Mucosa of rectum (tissue), 2 donors: ENCODE data around the gene TBCE.
A peak's percentile ranks its signal among the peaks of the same experiment; 100 is the strongest.

Experiments
- H3K27ac ChIP-seq, 2 donors: one replicate each; pipeline ENCODE4 v1.7.0; 2013; ENCODE audit warnings: inconsistent platforms in 2 of 2, low read depth in 2 of 2, low read length in 2 of 2
- H3K27me3 ChIP-seq, 2 donors: one replicate each; pipeline ENCODE4 v1.7.0; 2013; ENCODE audit warnings: low read length in 2 of 2; ENCODE audit not compliant: control insufficient read depth in 2 of 2, insufficient read depth in 2 of 2
- H3K36me3 ChIP-seq, 2 donors: one replicate each; pipeline ENCODE4 v1.7.0; 2013; ENCODE audit warnings: low read length in 2 of 2; ENCODE audit not compliant: control insufficient read depth in 2 of 2, insufficient read depth in 2 of 2
- H3K4me1 ChIP-seq, 2 donors: one replicate each; pipeline ENCODE4 v1.7.0; 2013; ENCODE audit warnings: low read length in 2 of 2, mild to moderate bottlenecking in 1 of 2; ENCODE audit not compliant: control insufficient read depth in 2 of 2, insufficient read depth in 2 of 2
- H3K4me3 ChIP-seq, 2 donors: one replicate each; pipeline ENCODE4 v1.7.0; 2013; ENCODE audit warnings: low read length in 2 of 2
- H3K9ac ChIP-seq, 2 donors: one replicate each; pipeline ENCODE4 v1.7.0; 2013; ENCODE audit warnings: low read length in 2 of 2, low read depth in 1 of 2, mild to moderate bottlenecking in 1 of 2
- H3K9me3 ChIP-seq, 2 donors: one replicate each; pipeline ENCODE4 v1.7.0; 2013; ENCODE audit warnings: low read length in 2 of 2; ENCODE audit not compliant: control insufficient read depth in 2 of 2
- donor health status: healthy.
- donor health status: Normal muscosa, but diverticular disease.

Gene TBCE

GRCh38 chr1:235408503-235408960 lies 41.3 kb downstream of the TBCE start:
- Histone ChIP-seq H3K36me3 (peaks cover 0 to under 1% of the 10 kb centered on the region in 2 donors), H3K27me3 (no peaks in the 10 kb centered on the region), H3K9me3 (no peaks in the 10 kb centered on the region), H3K27ac (no peak overlapping the region), H3K9ac (no peak overlapping the region), H3K4me1 (peaks cover 0 to 4% of the 10 kb centered on the region in 2 donors), H3K4me3 (no peak overlapping the region)

- Histone ChIP-seq H3K9me3 (no peaks in the 10 kb centered on the region), H3K9ac (no peak overlapping the region), H3K4me3 (no peak overlapping the region), H3K27ac (no peak overlapping the region), H3K36me3 (no peaks in the 10 kb centered on the region), H3K27me3 (no peaks in the 10 kb centered on the region), H3K4me1 (peaks cover 0 to 4% of the 10 kb centered on the region in 2 donors)
These were observed 42.0 kb downstream of the TBCE start for GRCh38 chr1:235409042-235409820.

GRCh38 chr1:235410467-235410866 lies 43.2 kb downstream of the TBCE start:
- H3K27ac ChIP-seq, result no peak overlapping the region

GRCh38 chr1:235411489-235412486 lies 44.6 kb downstream of the TBCE start:
- Histone ChIP-seq H3K27me3 (no peaks in the 10 kb centered on the region), H3K27ac (peak overlapping the region in 1 of 2 donors; percentile 1), H3K4me3 (no peak overlapping the region), H3K9me3 (no peaks in the 10 kb centered on the region), H3K36me3 (peaks cover 0 to 2% of the 10 kb centered on the region in 2 donors), H3K9ac (no peak overlapping the region), H3K4me1 (peaks cover 0 to 4% of the 10 kb centered on the region in 2 donors)

More at GRCh38 chr1:235410467-235410866, 43.2 kb downstream of the TBCE start:
- Histone ChIP-seq H3K9me3 (no peaks in the 10 kb centered on the region), H3K36me3 (peaks cover 0 to 2% of the 10 kb centered on the region in 2 donors), H3K4me3 (no peak overlapping the region), H3K4me1 (peaks cover 0 to 4% of the 10 kb centered on the region in 2 donors), H3K9ac (no peak overlapping the region), H3K27me3 (no peaks in the 10 kb centered on the region)

GRCh38 chr1:235415008-235415904 lies 48.0 kb downstream of the TBCE start:
- Histone ChIP-seq H3K9me3 (no peaks in the 10 kb centered on the region), H3K4me3 (no peak overlapping the region), H3K27me3 (no peaks in the 10 kb centered on the region), H3K36me3 (peaks cover 2 to 9% of the 10 kb centered on the region in 2 donors), H3K9ac (no peak overlapping the region), H3K4me1 (no peaks in the 10 kb centered on the region), H3K27ac (no peak overlapping the region)

- Histone ChIP-seq H3K36me3 (peaks cover 2 to 9% of the 10 kb centered on the region in 2 donors), H3K4me3 (no peak overlapping the region), H3K27me3 (no peaks in the 10 kb centered on the region), H3K9me3 (no peaks in the 10 kb centered on the region), H3K9ac (no peak overlapping the region), H3K4me1 (no peaks in the 10 kb centered on the region), H3K27ac (no peak overlapping the region)
These were observed 49.4 kb downstream of the TBCE start for GRCh38 chr1:235416662-235417049.

GRCh38 chr1:235417086-235417697 lies 50.0 kb downstream of the TBCE start:
- Histone ChIP-seq H3K9me3 (no peaks in the 10 kb centered on the region), H3K36me3 (peaks cover 2 to 11% of the 10 kb centered on the region in 2 donors), H3K27me3 (no peaks in the 10 kb centered on the region), H3K27ac (no peak overlapping the region), H3K9ac (no peak overlapping the region), H3K4me1 (no peaks in the 10 kb centered on the region), H3K4me3 (no peak overlapping the region)

- no peak overlapping the region for H3K27ac ChIP-seq
- no peaks in the 10 kb centered on the region for H3K27me3 ChIP-seq
These were observed 54.5 kb downstream of the TBCE start for GRCh38 chr1:235421751-235422150.

GRCh38 chr1:235423214-235423652 lies 56.0 kb downstream of the TBCE start:
- no peaks in the 10 kb centered on the region for H3K27me3 ChIP-seq
- H3K9ac ChIP-seq, result no peak overlapping the region
- no peaks in the 10 kb centered on the region for H3K4me1 ChIP-seq
- H3K4me3 ChIP-seq, result no peak overlapping the region
- peaks cover 0 to 7% of the 10 kb centered on the region in 2 donors for H3K36me3 ChIP-seq
- H3K27ac ChIP-seq, result no peak overlapping the region
- no peaks in the 10 kb centered on the region for H3K9me3 ChIP-seq

More at GRCh38 chr1:235421751-235422150, 54.5 kb downstream of the TBCE start:
- no peaks in the 10 kb centered on the region for H3K9me3 ChIP-seq
- H3K4me3 ChIP-seq, result no peak overlapping the region
- H3K4me1 ChIP-seq, result no peaks in the 10 kb centered on the region
- H3K36me3 ChIP-seq, result peaks cover 0 to 11% of the 10 kb centered on the region in 2 donors
- no peak overlapping the region for H3K9ac ChIP-seq
